ENCODE data around the gene OBSCN.

Gene OBSCN

GRCh38 chr1:228160201-228160761 is 47.6 kb upstream of the OBSCN start:
- TF ChIP-seq CTCF (conservative IDR thresholded peaks at IDR 0.05; ENCODE audit: low read length): no peak
- no peak for TF ChIP-seq EZH2phosphoT487 (IDR thresholded peaks at IDR 0.05; ENCODE audit: borderline replicate concordance)
- Histone ChIP-seq H3K4me3 (ENCODE audit: low read length, poor library complexity, severe bottlenecking) (no peak overlapping the region), H3K4me2 (ENCODE audit: low read depth, low read length, poor library complexity, severe bottlenecking) (no peak overlapping the region)

GRCh38 chr1:228161362-228161761 is 46.5 kb upstream of the OBSCN start:
- no peak for TF ChIP-seq CTCF (conservative IDR thresholded peaks at IDR 0.05; ENCODE audit: low read length)
- TF ChIP-seq EZH2phosphoT487 (IDR thresholded peaks at IDR 0.05; ENCODE audit: borderline replicate concordance): no peak
- H3K9ac ChIP-seq (ENCODE audit: low read depth, low read length, poor library complexity, severe bottlenecking): no peak overlapping the region

More at GRCh38 chr1:228160201-228160761, 47.6 kb upstream of the OBSCN start:
- H3K4me1 ChIP-seq (ENCODE audit: insufficient read depth, low read length, poor library complexity, severe bottlenecking): peaks cover 12% of the 10 kb centered on the region
- no peaks in the 10 kb centered on the region for H3K9me3 ChIP-seq (ENCODE audit: insufficient read depth, low read depth, low read length)
- no peaks in the 10 kb centered on the region for H4K20me1 ChIP-seq (ENCODE audit: insufficient read depth, low read length, poor library complexity, severe bottlenecking)
- no peaks in the 10 kb centered on the region for H3K9me2 ChIP-seq (replicated peaks; ENCODE audit: low read depth, low read length)
- H3K27me3 ChIP-seq (ENCODE audit: insufficient read depth, low read length, poor library complexity, severe bottlenecking): no peaks in the 10 kb centered on the region
- no peak overlapping the region for H2AFZ ChIP-seq (ENCODE audit: low read length)
- H3K79me2 ChIP-seq (ENCODE audit: insufficient read depth, low read length): no peaks in the 10 kb centered on the region
- H3F3A ChIP-seq (ENCODE audit: low read depth): no peaks in the 10 kb centered on the region
- H3K36me3 ChIP-seq (ENCODE audit: insufficient read depth, low read length): no peaks in the 10 kb centered on the region
- no peak overlapping the region for H3K9ac ChIP-seq (ENCODE audit: low read depth, low read length, poor library complexity, severe bottlenecking)

GRCh38 chr1:228161866-228162265 is 46.0 kb upstream of the OBSCN start:
- TF ChIP-seq EZH2phosphoT487 (IDR thresholded peaks at IDR 0.05; ENCODE audit: borderline replicate concordance) (no peak), CTCF (conservative IDR thresholded peaks at IDR 0.05; ENCODE audit: low read length) (no peak)
- Histone ChIP-seq H3K79me2 (ENCODE audit: insufficient read depth, low read length) (peaks cover 5% of the 10 kb centered on the region), H3K4me3 (ENCODE audit: low read length, poor library complexity, severe bottlenecking) (no peak overlapping the region), H3F3A (ENCODE audit: low read depth) (no peaks in the 10 kb centered on the region), H2AFZ (ENCODE audit: low read length) (no peak overlapping the region), H4K20me1 (ENCODE audit: insufficient read depth, low read length, poor library complexity, severe bottlenecking) (peaks cover 4% of the 10 kb centered on the region), H3K9me2 (replicated peaks; ENCODE audit: low read depth, low read length) (no peaks in the 10 kb centered on the region), H3K4me1 (ENCODE audit: insufficient read depth, low read length, poor library complexity, severe bottlenecking) (peaks cover 16% of the 10 kb centered on the region), H3K36me3 (ENCODE audit: insufficient read depth, low read length) (no peaks in the 10 kb centered on the region), H3K9ac (ENCODE audit: low read depth, low read length, poor library complexity, severe bottlenecking) (no peak overlapping the region), H3K27me3 (ENCODE audit: insufficient read depth, low read length, poor library complexity, severe bottlenecking) (no peaks in the 10 kb centered on the region), H3K4me2 (ENCODE audit: low read depth, low read length, poor library complexity, severe bottlenecking) (no peak overlapping the region), H3K9me3 (ENCODE audit: insufficient read depth, low read depth, low read length) (no peaks in the 10 kb centered on the region)

More at GRCh38 chr1:228161362-228161761, 46.5 kb upstream of the OBSCN start:
- no peaks in the 10 kb centered on the region for H3K36me3 ChIP-seq (ENCODE audit: insufficient read depth, low read length)
- no peaks in the 10 kb centered on the region for H3K9me2 ChIP-seq (replicated peaks; ENCODE audit: low read depth, low read length)
- no peaks in the 10 kb centered on the region for H3K9me3 ChIP-seq (ENCODE audit: insufficient read depth, low read depth, low read length)
- no peaks in the 10 kb centered on the region for H3K27me3 ChIP-seq (ENCODE audit: insufficient read depth, low read length, poor library complexity, severe bottlenecking)
- H4K20me1 ChIP-seq (ENCODE audit: insufficient read depth, low read length, poor library complexity, severe bottlenecking): no peaks in the 10 kb centered on the region
- H3K79me2 ChIP-seq (ENCODE audit: insufficient read depth, low read length): no peaks in the 10 kb centered on the region
- H3K4me1 ChIP-seq (ENCODE audit: insufficient read depth, low read length, poor library complexity, severe bottlenecking): peaks cover 12% of the 10 kb centered on the region
- no peak overlapping the region for H2AFZ ChIP-seq (ENCODE audit: low read length)
- H3K4me3 ChIP-seq (ENCODE audit: low read length, poor library complexity, severe bottlenecking): no peak overlapping the region
- H3F3A ChIP-seq (ENCODE audit: low read depth): no peaks in the 10 kb centered on the region
- no peak overlapping the region for H3K4me2 ChIP-seq (ENCODE audit: low read depth, low read length, poor library complexity, severe bottlenecking)
